ENCODE results near the gene CYP2A7. TPM values are rescaled to one million over a fixed set of nuclear protein-coding genes. Genes with fewer than 3 reads are reported as not detected.
"Not testable (repeated sequence)": the region's sequence is repeated elsewhere in the genome, so short reads cannot be mapped to it uniquely, and the experiment has no call there.

Gene CYP2A7
- total and polyA plus RNA-seq, 2 donors (not counting 1 experiment from before 2014, with no cell fraction given), result not detected

GRCh38 chr19:40889366-40889765 is 7.3 kb upstream of the CYP2A7 start:
- no peaks in the 10 kb centered on the region for H3K4me1 ChIP-seq (ENCODE audit: control insufficient read depth in 2 of 2, insufficient read depth in 2 of 2, low read length in 2 of 2)
- no peak overlapping the region for H3K4me3 ChIP-seq (ENCODE audit: control extremely low read depth in 1 of 5, extremely low read depth in 1 of 5, insufficient read depth in 1 of 5, low read depth in 2 of 5, low read length in 4 of 5)
- H3K27me3 ChIP-seq (replicated peaks in 1 of 4; ENCODE audit: control extremely low read depth in 1 of 4, control insufficient read depth in 3 of 4, insufficient read depth in 4 of 4, low read length in 3 of 4), result peaks cover 0 to 7% (median 1%) of the 10 kb centered on the region in 4 experiments
- no peak overlapping the region for H3K27ac ChIP-seq (ENCODE audit: low read length in 2 of 2)
- no peak overlapping the region for H2AFZ ChIP-seq (ENCODE audit: insufficient read depth, low read depth, low read length, poor library complexity, severe bottlenecking)
- ATAC-seq (ENCODE audit: low read depth) (no peak), DNase-seq (peak; percentile 0)
- no peak overlapping the region for H3K4me3 Mint-ChIP-seq
- H3K9ac ChIP-seq (ENCODE audit: low read length), result no peak overlapping the region
- ChIA-PET POLR2A (no interaction called here), CTCF (no interaction called here)
- no peaks in the 10 kb centered on the region for H3K79me2 ChIP-seq (ENCODE audit: control insufficient read depth, insufficient read depth, low read length)
- intact Hi-C loops (cut with micrococcal nuclease), result no loop called here
- H3K9me3 Mint-ChIP-seq (ENCODE audit: insufficient read depth), result no peaks in the 10 kb centered on the region
- H3K27ac Mint-ChIP-seq, result no peak overlapping the region
- no CpG with 5 or more reads among the region's 3 CpGs for WGBS (ENCODE audit: insufficient coverage)
- peaks cover 37% of the 10 kb centered on the region for H3K27me3 Mint-ChIP-seq
- H3K4me2 ChIP-seq (replicated peaks; ENCODE audit: low read depth, low read length, poor library complexity, severe bottlenecking), result no peak overlapping the region
- no peaks in the 10 kb centered on the region for H3K4me1 Mint-ChIP-seq
- H3K9me3 ChIP-seq (ENCODE audit: control extremely low read depth in 1 of 3, control insufficient read depth in 2 of 3, insufficient read depth in 1 of 3, low read length in 2 of 3), result no peaks in the 10 kb centered on the region
- H3K36me3 ChIP-seq (replicated peaks in 1 of 2; ENCODE audit: control extremely low read depth in 1 of 2, control insufficient read depth in 1 of 2, extremely low read depth in 1 of 2, insufficient read depth in 2 of 2, low read length in 1 of 2), result no peaks in the 10 kb centered on the region
- no peak for TF ChIP-seq CTCF (IDR thresholded peaks at IDR 0.05)
- no peak for TF ChIP-seq EZH2 (IDR thresholded peaks at IDR 0.05; ENCODE audit: borderline replicate concordance, insufficient read depth, low read depth, low read length, poor library complexity, severe bottlenecking)
- no peaks in the 10 kb centered on the region for H4K20me1 ChIP-seq (ENCODE audit: control insufficient read depth, insufficient read depth, low read length, poor library complexity, severe bottlenecking)

GRCh38 chr19:40888191-40888590 is 6.2 kb upstream of the CYP2A7 start:
- H3K9ac ChIP-seq (ENCODE audit: low read length), result no peak overlapping the region
- H3K4me2 ChIP-seq (replicated peaks; ENCODE audit: low read depth, low read length, poor library complexity, severe bottlenecking), result no peak overlapping the region
- ATAC-seq (ENCODE audit: low read depth) (no peak), DNase-seq (peak; percentile 0)
- H2AFZ ChIP-seq (ENCODE audit: insufficient read depth, low read depth, low read length, poor library complexity, severe bottlenecking), result no peak overlapping the region
- Mint-ChIP-seq H3K27ac (no peak overlapping the region), H3K27me3 (peaks cover 30% of the 10 kb centered on the region), H3K4me1 (no peaks in the 10 kb centered on the region), H3K4me3 (no peak overlapping the region), H3K9me3 (ENCODE audit: insufficient read depth) (no peaks in the 10 kb centered on the region)
- 67% methylated on average over 2 of the region's 4 CpGs for WGBS (ENCODE audit: insufficient coverage)
- no peaks in the 10 kb centered on the region for H3K36me3 ChIP-seq (replicated peaks in 1 of 2; ENCODE audit: control extremely low read depth in 1 of 2, control insufficient read depth in 1 of 2, extremely low read depth in 1 of 2, insufficient read depth in 2 of 2, low read length in 1 of 2)
- H3K4me1 ChIP-seq (ENCODE audit: control insufficient read depth in 2 of 2, insufficient read depth in 2 of 2, low read length in 2 of 2), result no peaks in the 10 kb centered on the region
- no peak overlapping the region for H3K27ac ChIP-seq (ENCODE audit: low read length in 2 of 2)
- peaks cover 0 to 7% (median 1%) of the 10 kb centered on the region in 4 experiments for H3K27me3 ChIP-seq (replicated peaks in 1 of 4; ENCODE audit: control extremely low read depth in 1 of 4, control insufficient read depth in 3 of 4, insufficient read depth in 4 of 4, low read length in 3 of 4)
- H3K9me3 ChIP-seq (ENCODE audit: control extremely low read depth in 1 of 3, control insufficient read depth in 2 of 3, insufficient read depth in 1 of 3, low read length in 2 of 3), result no peaks in the 10 kb centered on the region
- H3K79me2 ChIP-seq (ENCODE audit: control insufficient read depth, insufficient read depth, low read length), result no peaks in the 10 kb centered on the region
- TF ChIP-seq EZH2 (IDR thresholded peaks at IDR 0.05; ENCODE audit: borderline replicate concordance, insufficient read depth, low read depth, low read length, poor library complexity, severe bottlenecking) (no peak), CTCF (IDR thresholded peaks at IDR 0.05) (no peak)
- POLR2A ChIA-PET, result no interaction called here
- CTCF ChIA-PET, result no interaction called here
- intact Hi-C loops (cut with micrococcal nuclease), result no loop called here
- no peak overlapping the region for H3K4me3 ChIP-seq (ENCODE audit: control extremely low read depth in 1 of 5, extremely low read depth in 1 of 5, insufficient read depth in 1 of 5, low read depth in 2 of 5, low read length in 4 of 5)
- no peaks in the 10 kb centered on the region for H4K20me1 ChIP-seq (ENCODE audit: control insufficient read depth, insufficient read depth, low read length, poor library complexity, severe bottlenecking)

- H3K27ac Mint-ChIP-seq; H3K4me3 Mint-ChIP-seq; H3K4me2 ChIP-seq (replicated peaks; ENCODE audit: low read depth, low read length, poor library complexity, severe bottlenecking); H2AFZ ChIP-seq (ENCODE audit: insufficient read depth, low read depth, low read length, poor library complexity, severe bottlenecking); DNase-seq; H3K27ac ChIP-seq (ENCODE audit: low read length in 2 of 2); intact Hi-C loops (cut with micrococcal nuclease); H3K4me3 ChIP-seq (ENCODE audit: control extremely low read depth in 1 of 5, extremely low read depth in 1 of 5, insufficient read depth in 1 of 5, low read depth in 2 of 5, low read length in 4 of 5); CTCF ChIA-PET; H3K9ac ChIP-seq (ENCODE audit: low read length); H4K20me1 ChIP-seq (ENCODE audit: control insufficient read depth, insufficient read depth, low read length, poor library complexity, severe bottlenecking); H3K79me2 ChIP-seq (ENCODE audit: control insufficient read depth, insufficient read depth, low read length); H3K4me1 Mint-ChIP-seq; H3K27me3 ChIP-seq (replicated peaks in 1 of 4; ENCODE audit: control extremely low read depth in 1 of 4, control insufficient read depth in 3 of 4, insufficient read depth in 4 of 4, low read length in 3 of 4); H3K36me3 ChIP-seq (replicated peaks in 1 of 2; ENCODE audit: control extremely low read depth in 1 of 2, control insufficient read depth in 1 of 2, extremely low read depth in 1 of 2, insufficient read depth in 2 of 2, low read length in 1 of 2); H3K9me3 Mint-ChIP-seq (ENCODE audit: insufficient read depth); H3K9me3 ChIP-seq (ENCODE audit: control extremely low read depth in 1 of 3, control insufficient read depth in 2 of 3, insufficient read depth in 1 of 3, low read length in 2 of 3); H3K4me1 ChIP-seq (ENCODE audit: control insufficient read depth in 2 of 2, insufficient read depth in 2 of 2, low read length in 2 of 2); ATAC-seq (ENCODE audit: low read depth); POLR2A ChIA-PET: not testable (repeated sequence)
- peaks cover 32% of the 10 kb centered on the region for H3K27me3 Mint-ChIP-seq
- no CpG with 5 or more reads among the region's 1 CpG for WGBS (ENCODE audit: insufficient coverage)
Measured at GRCh38 chr19:40884187-40884931, 2.3 kb upstream of the CYP2A7 start.
